ENCODE measurements around the gene JAKMIP3. TPM values are rescaled to one million over a fixed set of nuclear protein-coding genes. Genes with fewer than 3 reads are reported as not detected.

Gene JAKMIP3
- total RNA-seq, 1 experiment from 2014 or later: 0.07 TPM

- no peak overlapping the region for H3K4me2 ChIP-seq (ENCODE audit: low read depth, low read length, poor library complexity, severe bottlenecking)
- no peak for DNase-seq
- H3K79me2 ChIP-seq (ENCODE audit: low read length): no peaks in the 10 kb centered on the region
- no peak overlapping the region for H3K4me3 ChIP-seq (ENCODE audit: low read length)
- no peaks in the 10 kb centered on the region for H3K4me1 ChIP-seq (ENCODE audit: low read length)
- no peak overlapping the region for H3K27ac ChIP-seq (ENCODE audit: low read length)
- no peaks in the 10 kb centered on the region for H3K36me3 ChIP-seq (ENCODE audit: insufficient read depth, low read length)
- no peak overlapping the region for H3K9ac ChIP-seq (ENCODE audit: low read length)
- H3K9me3 ChIP-seq (ENCODE audit: low read length): no peaks in the 10 kb centered on the region
- H2AFZ ChIP-seq (ENCODE audit: low read length): no peak overlapping the region
- no peaks in the 10 kb centered on the region for H4K20me1 ChIP-seq (ENCODE audit: insufficient read depth, low read depth, low read length)
- H3K9me2 ChIP-seq (replicated peaks; ENCODE audit: insufficient read depth, low read length): no peaks in the 10 kb centered on the region
- H3K27me3 ChIP-seq (ENCODE audit: low read length): no peaks in the 10 kb centered on the region
Measured at GRCh38 chr10:132110713-132111112, 45.0 kb downstream of the JAKMIP3 start.

DNA sequence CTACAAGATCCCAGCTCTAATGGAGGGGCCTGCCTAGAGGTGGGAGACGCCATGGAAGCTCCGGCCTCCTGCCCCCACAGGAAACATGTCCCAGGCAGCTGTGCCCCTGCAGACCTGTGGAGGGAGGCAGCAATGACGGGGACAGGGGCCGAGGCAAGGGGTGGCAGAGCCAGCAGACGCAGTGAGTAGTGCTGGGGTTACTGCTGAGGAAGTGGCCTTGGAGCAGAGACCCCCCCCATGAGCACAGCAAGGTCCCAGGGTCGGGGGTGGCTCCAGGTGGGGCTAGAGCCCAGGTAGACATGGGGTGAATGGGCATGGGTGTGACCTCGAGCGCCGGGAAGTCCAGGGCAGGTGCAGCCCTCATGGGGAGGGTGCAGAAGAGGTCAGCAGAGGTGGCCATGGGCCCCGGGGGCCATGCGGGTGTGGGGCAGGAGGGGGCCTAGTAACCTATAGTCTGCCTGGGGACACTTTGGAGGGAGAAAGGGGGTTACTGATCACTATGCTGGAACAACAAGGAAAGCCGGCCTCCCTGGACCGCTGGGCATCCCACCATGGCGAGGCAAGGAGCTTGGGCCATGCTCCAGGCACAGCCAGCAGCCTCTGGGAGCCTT lies 45.5 kb downstream of the JAKMIP3 start:
- Histone ChIP-seq H3K36me3 (ENCODE audit: insufficient read depth, low read length) (no peaks in the 10 kb centered on the region), H3K4me1 (ENCODE audit: low read length) (no peaks in the 10 kb centered on the region), H3K4me2 (ENCODE audit: low read depth, low read length, poor library complexity, severe bottlenecking) (no peak overlapping the region), H3K27ac (ENCODE audit: low read length) (no peak overlapping the region), H3K9me2 (replicated peaks; ENCODE audit: insufficient read depth, low read length) (no peaks in the 10 kb centered on the region), H3K4me3 (ENCODE audit: low read length) (no peak overlapping the region), H3K27me3 (ENCODE audit: low read length) (no peaks in the 10 kb centered on the region), H3K9ac (ENCODE audit: low read length) (no peak overlapping the region), H3K79me2 (ENCODE audit: low read length) (no peaks in the 10 kb centered on the region), H4K20me1 (ENCODE audit: insufficient read depth, low read depth, low read length) (no peaks in the 10 kb centered on the region), H3K9me3 (ENCODE audit: low read length) (no peaks in the 10 kb centered on the region), H2AFZ (ENCODE audit: low read length) (no peak overlapping the region)
- no peak for DNase-seq

GRCh38 chr10:132111871-132112341 lies 46.2 kb downstream of the JAKMIP3 start:
- Histone ChIP-seq H3K4me1 (ENCODE audit: low read length) (no peaks in the 10 kb centered on the region), H3K4me3 (ENCODE audit: low read length) (no peak overlapping the region), H3K9ac (ENCODE audit: low read length) (no peak overlapping the region), H3K27ac (ENCODE audit: low read length) (no peak overlapping the region), H3K79me2 (ENCODE audit: low read length) (no peaks in the 10 kb centered on the region), H3K9me3 (ENCODE audit: low read length) (no peaks in the 10 kb centered on the region), H4K20me1 (ENCODE audit: insufficient read depth, low read depth, low read length) (no peaks in the 10 kb centered on the region), H3K9me2 (replicated peaks; ENCODE audit: insufficient read depth, low read length) (no peaks in the 10 kb centered on the region), H3K36me3 (ENCODE audit: insufficient read depth, low read length) (no peaks in the 10 kb centered on the region), H3K4me2 (ENCODE audit: low read depth, low read length, poor library complexity, severe bottlenecking) (no peak overlapping the region), H2AFZ (ENCODE audit: low read length) (no peak overlapping the region), H3K27me3 (ENCODE audit: low read length) (no peaks in the 10 kb centered on the region)
- DNase-seq: no peak

GRCh38 chr10:132112611-132113010 lies 46.9 kb downstream of the JAKMIP3 start:
- H2AFZ ChIP-seq (ENCODE audit: low read length): no peak overlapping the region
- H3K9me3 ChIP-seq (ENCODE audit: low read length): no peaks in the 10 kb centered on the region
- DNase-seq: no peak
- H3K9ac ChIP-seq (ENCODE audit: low read length): no peak overlapping the region
- H3K27ac ChIP-seq (ENCODE audit: low read length): no peak overlapping the region
- no peaks in the 10 kb centered on the region for H3K9me2 ChIP-seq (replicated peaks; ENCODE audit: insufficient read depth, low read length)
- no peaks in the 10 kb centered on the region for H4K20me1 ChIP-seq (ENCODE audit: insufficient read depth, low read depth, low read length)
- no peak overlapping the region for H3K4me2 ChIP-seq (ENCODE audit: low read depth, low read length, poor library complexity, severe bottlenecking)
- no peaks in the 10 kb centered on the region for H3K79me2 ChIP-seq (ENCODE audit: low read length)
- no peaks in the 10 kb centered on the region for H3K36me3 ChIP-seq (ENCODE audit: insufficient read depth, low read length)
- no peak overlapping the region for H3K4me3 ChIP-seq (ENCODE audit: low read length)
- H3K27me3 ChIP-seq (ENCODE audit: low read length): no peaks in the 10 kb centered on the region
- no peaks in the 10 kb centered on the region for H3K4me1 ChIP-seq (ENCODE audit: low read length)

DNA sequence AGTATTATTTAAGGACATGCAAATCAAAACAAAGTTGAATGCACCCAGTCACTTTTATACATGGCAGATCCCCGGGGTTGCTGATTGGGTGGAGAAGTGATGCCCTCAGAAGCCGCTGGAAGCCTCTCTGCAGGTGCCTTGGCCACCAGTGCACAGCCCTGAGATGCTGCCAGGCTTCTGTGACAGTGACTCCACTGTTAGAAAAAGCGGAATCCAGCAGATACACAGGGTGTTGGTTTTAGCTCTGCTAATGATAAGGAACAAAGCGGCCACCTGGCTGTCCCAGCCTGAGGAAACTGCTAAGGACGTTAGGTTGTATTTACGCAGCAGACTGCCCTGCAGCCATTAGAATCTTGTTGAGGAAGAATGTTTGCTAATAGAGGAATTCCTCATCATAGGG lies 47.5 kb downstream of the JAKMIP3 start:
- H3K27ac ChIP-seq (ENCODE audit: low read length): no peak overlapping the region
- no peak overlapping the region for H3K4me2 ChIP-seq (ENCODE audit: low read depth, low read length, poor library complexity, severe bottlenecking)
- no peak overlapping the region for H3K9ac ChIP-seq (ENCODE audit: low read length)
- no peak for DNase-seq
- H3K27me3 ChIP-seq (ENCODE audit: low read length): no peaks in the 10 kb centered on the region
- no peaks in the 10 kb centered on the region for H3K79me2 ChIP-seq (ENCODE audit: low read length)
- H3K9me3 ChIP-seq (ENCODE audit: low read length): no peaks in the 10 kb centered on the region
- no peak overlapping the region for H3K4me3 ChIP-seq (ENCODE audit: low read length)
- no peaks in the 10 kb centered on the region for H4K20me1 ChIP-seq (ENCODE audit: insufficient read depth, low read depth, low read length)
- no peak overlapping the region for H2AFZ ChIP-seq (ENCODE audit: low read length)
- H3K9me2 ChIP-seq (replicated peaks; ENCODE audit: insufficient read depth, low read length): no peaks in the 10 kb centered on the region
- H3K4me1 ChIP-seq (ENCODE audit: low read length): no peaks in the 10 kb centered on the region
- no peaks in the 10 kb centered on the region for H3K36me3 ChIP-seq (ENCODE audit: insufficient read depth, low read length)

- H3K27me3 ChIP-seq (ENCODE audit: low read length): no peaks in the 10 kb centered on the region
- no peak overlapping the region for H3K27ac ChIP-seq (ENCODE audit: low read length)
- no peak overlapping the region for H3K4me2 ChIP-seq (ENCODE audit: low read depth, low read length, poor library complexity, severe bottlenecking)
- H2AFZ ChIP-seq (ENCODE audit: low read length): no peak overlapping the region
- no peak for DNase-seq
- H3K4me1 ChIP-seq (ENCODE audit: low read length): no peaks in the 10 kb centered on the region
- no peaks in the 10 kb centered on the region for H3K9me2 ChIP-seq (replicated peaks; ENCODE audit: insufficient read depth, low read length)
- H4K20me1 ChIP-seq (ENCODE audit: insufficient read depth, low read depth, low read length): no peaks in the 10 kb centered on the region
- no peaks in the 10 kb centered on the region for H3K9me3 ChIP-seq (ENCODE audit: low read length)
- H3K9ac ChIP-seq (ENCODE audit: low read length): no peak overlapping the region
- no peaks in the 10 kb centered on the region for H3K36me3 ChIP-seq (ENCODE audit: insufficient read depth, low read length)
- no peaks in the 10 kb centered on the region for H3K79me2 ChIP-seq (ENCODE audit: low read length)
- no peak overlapping the region for H3K4me3 ChIP-seq (ENCODE audit: low read length)
Measured at GRCh38 chr10:132113766-132114365, 48.1 kb downstream of the JAKMIP3 start.

DNA sequence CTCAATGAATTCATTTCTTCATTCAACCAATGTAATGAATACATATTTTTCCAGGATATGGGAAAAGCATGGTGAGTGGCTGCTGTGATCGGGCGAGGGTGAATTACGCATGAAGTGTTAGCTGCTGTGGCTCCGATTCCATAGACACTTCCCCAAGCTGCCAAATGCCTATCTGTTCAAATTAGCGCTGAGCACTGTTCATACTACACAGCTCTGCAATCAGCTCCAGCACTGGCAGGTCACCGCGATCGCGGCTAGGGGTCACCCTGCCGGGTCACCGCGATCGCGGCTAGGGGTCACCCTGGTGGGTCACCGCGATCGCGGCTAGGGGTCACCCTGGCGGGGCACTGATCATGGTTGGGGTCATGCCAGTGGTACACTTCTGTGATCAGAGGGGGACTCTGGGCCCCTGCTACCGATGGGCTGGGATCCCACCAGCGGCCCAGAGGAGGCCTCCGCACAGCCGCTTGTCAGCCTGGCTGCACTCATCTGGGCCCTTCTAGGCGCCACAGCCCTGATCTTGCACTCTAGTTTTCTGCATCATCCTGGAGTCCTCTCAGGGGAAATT lies 49.3 kb downstream of the JAKMIP3 start:
- DNase-seq: no peak
- H3K79me2 ChIP-seq (ENCODE audit: low read length): no peaks in the 10 kb centered on the region
- no peak overlapping the region for H3K27ac ChIP-seq (ENCODE audit: low read length)
- no peak overlapping the region for H3K4me3 ChIP-seq (ENCODE audit: low read length)
- no peak overlapping the region for H3K9ac ChIP-seq (ENCODE audit: low read length)
- H3K27me3 ChIP-seq (ENCODE audit: low read length): no peaks in the 10 kb centered on the region
- no peak overlapping the region for H2AFZ ChIP-seq (ENCODE audit: low read length)
- no peaks in the 10 kb centered on the region for H3K9me2 ChIP-seq (replicated peaks; ENCODE audit: insufficient read depth, low read length)
- H3K9me3 ChIP-seq (ENCODE audit: low read length): no peaks in the 10 kb centered on the region
- H3K4me1 ChIP-seq (ENCODE audit: low read length): no peaks in the 10 kb centered on the region
- H4K20me1 ChIP-seq (ENCODE audit: insufficient read depth, low read depth, low read length): no peaks in the 10 kb centered on the region
- H3K36me3 ChIP-seq (ENCODE audit: insufficient read depth, low read length): no peaks in the 10 kb centered on the region
- no peak overlapping the region for H3K4me2 ChIP-seq (ENCODE audit: low read depth, low read length, poor library complexity, severe bottlenecking)

Measured in Karpas-422 (cell line).